Breast epithelium (tissue), 4 donors: ENCODE measurements around the gene SLC39A8. TPM values are rescaled to one million over a fixed set of nuclear protein-coding genes. Genes with fewer than 3 reads are reported as not detected.
"Not testable (repeated sequence)": the region's sequence is repeated elsewhere in the genome, so short reads cannot be mapped to it uniquely, and the experiment has no call there.

Experiments used
- DNase-seq, 2 donors: peaks; one replicate each; pipeline ENCODE4 v3.0.0-alpha.2; 2019; ENCODE audit warnings: low spot score in 2 of 2
- H3K27ac ChIP-seq, 2 donors: fragments of 200-600 bp; sonication (generic) in 1 of 2; one replicate each; pipeline ENCODE4 v1.5.1; 2016 to 2019; ENCODE audit warnings: mild to moderate bottlenecking in 1 of 2
- H3K27me3 ChIP-seq, 2 donors: fragments of 200-600 bp; sonication (generic) in 1 of 2; one replicate each; pipeline versions ENCODE4 v1.5.1 to v1.6.0; 2017 to 2019; ENCODE audit warnings: control low read depth in 1 of 2, mild to moderate bottlenecking in 1 of 2
- H3K36me3 ChIP-seq: fragments of 200-600 bp; one replicate; pipeline ENCODE4 v1.5.1; 2019
- H3K4me1 ChIP-seq, 2 donors: fragments of 200-600 bp; sonication (generic); one replicate each; pipeline ENCODE4 v1.5.1; 2016 to 2019; ENCODE audit warnings: control low read depth in 1 of 2
- H3K4me3 ChIP-seq, 3 donors: fragments of 200-600 bp; sonication (generic); 1 replicate in 2 of 3; 2 replicates in 1 of 3; pipeline ENCODE4 v1.5.1; 2016 to 2019; ENCODE audit warnings: mild to moderate bottlenecking in 3 of 3, moderate library complexity in 2 of 3
- H3K9me3 ChIP-seq, 2 donors: fragments of 200-600 bp; sonication (generic) in 1 of 2; one replicate each; pipeline ENCODE4 v1.5.1; 2016 to 2019; ENCODE audit warnings: control low read depth in 1 of 2
- CTCF ChIP-seq, 3 donors: fragments of 450-650 bp; IDR thresholded peaks; one replicate each; pipeline ENCODE4 v1.5.1; 2016 to 2017; ENCODE audit warnings: antibody characterized with exemption in 3 of 3, mild to moderate bottlenecking in 3 of 3, moderate library complexity in 3 of 3
- POLR2A ChIP-seq: fragments of 450-650 bp; IDR thresholded peaks from one replicate; pipeline ENCODE4 v1.6.1; 2016; ENCODE audit warnings: antibody characterized with exemption, mild to moderate bottlenecking, moderate library complexity
- POLR2AphosphoS5 ChIP-seq, 3 donors: sonication (generic); formaldehyde crosslinking; IDR thresholded peaks; one replicate each; pipeline ENCODE4 v1.6.1; 2017; ENCODE audit warnings: antibody characterized with exemption in 3 of 3
- intact Hi-C: fragments of 100-400 bp; cut with DNase I; formaldehyde crosslinking; loops from one replicate; pipeline ENCODE4 v1.15.1; 2023; ENCODE audit warnings: low total_unique reads
- total RNA-seq, 3 donors: library from RNA; depleted of rRNA; stranded (reverse); fragments of >200 nt; gene quantifications; one replicate each; pipeline ENCODE4 v1.1.0, GENCODE V29; 2016

The SLC39A8 gene
- total RNA-seq, 3 donors from 2014 or later = 10.6 to 66.3 (median 31.8) TPM

DNA sequence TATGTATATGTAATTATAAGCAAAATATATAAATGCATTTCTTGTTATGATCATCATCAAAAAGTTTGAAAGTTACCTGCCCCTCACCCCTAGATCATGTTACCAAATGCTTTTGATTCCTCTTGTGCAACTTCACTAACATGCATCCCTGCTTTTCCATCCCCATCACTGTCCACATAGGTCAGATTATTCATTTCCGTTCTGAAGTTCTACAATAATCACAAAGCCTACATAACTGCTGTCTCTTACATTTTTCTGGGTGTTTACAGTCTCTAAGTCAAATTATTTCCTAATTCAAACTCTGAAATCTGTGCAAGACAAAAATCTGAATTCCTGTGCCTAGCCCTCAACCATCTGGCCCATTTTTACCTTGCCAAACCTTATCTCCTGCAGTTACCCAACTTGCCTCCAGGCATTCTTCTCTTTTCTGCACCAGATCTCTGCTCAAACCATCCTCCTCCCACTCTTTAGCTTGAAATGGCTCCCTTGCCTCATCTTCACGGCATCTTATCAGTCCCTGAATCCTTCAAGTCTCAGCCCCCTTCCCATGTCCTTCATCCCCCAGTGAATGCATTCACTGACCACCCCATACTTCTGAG is 42.4 kb upstream of the SLC39A8 start:
- H3K27ac ChIP-seq = no peak overlapping the region
- no peaks in the 10 kb centered on the region for H3K36me3 ChIP-seq
- H3K27me3 ChIP-seq = no peaks in the 10 kb centered on the region
- H3K4me1 ChIP-seq = no peaks in the 10 kb centered on the region
- H3K4me3 ChIP-seq = no peak overlapping the region
- intact Hi-C loops = no loop called here
- no peak for TF ChIP-seq POLR2AphosphoS5 (IDR thresholded peaks at IDR 0.05)
- no peak for TF ChIP-seq POLR2A
- no peak for TF ChIP-seq CTCF (IDR thresholded peaks at IDR 0.05)
- DNase-seq = no peak
- H3K9me3 ChIP-seq = no peaks in the 10 kb centered on the region

GRCh38 chr4:102386966-102387365 is 41.7 kb upstream of the SLC39A8 start:
- Histone ChIP-seq H3K9me3 (no peaks in the 10 kb centered on the region), H3K36me3 (no peaks in the 10 kb centered on the region), H3K27ac (no peak overlapping the region), H3K4me3 (no peak overlapping the region), H3K27me3 (no peaks in the 10 kb centered on the region), H3K4me1 (no peaks in the 10 kb centered on the region)
- DNase-seq = no peak
- TF ChIP-seq CTCF (IDR thresholded peaks at IDR 0.05) (no peak), POLR2A (no peak), POLR2AphosphoS5 (IDR thresholded peaks at IDR 0.05) (no peak)
- intact Hi-C loops = no loop called here

DNA sequence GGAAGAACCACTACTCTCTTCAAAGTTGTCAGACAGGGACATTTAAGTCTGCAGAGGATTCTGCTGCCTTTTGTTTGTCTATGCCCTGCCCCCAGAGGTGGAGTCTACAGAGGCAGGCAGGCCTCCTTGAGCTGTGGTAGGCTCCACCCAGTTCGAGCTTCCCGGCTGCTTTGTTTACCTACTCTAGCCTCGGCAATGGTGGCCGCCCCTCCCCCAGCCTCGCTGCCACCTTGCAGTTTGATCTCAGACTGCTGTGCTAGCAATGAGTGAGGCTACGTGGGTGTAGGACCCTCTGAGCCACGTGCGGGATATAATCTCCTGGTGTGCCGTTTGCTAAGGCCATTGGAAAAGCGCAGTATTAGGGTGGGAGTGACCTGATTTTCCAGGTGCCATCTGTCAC is 35.0 kb upstream of the SLC39A8 start:
- intact Hi-C loops = loop anchor here (5.0 kb wide), 1 partner anchor 413 kb away; no protein-coding TSS in a partner anchor
- H3K4me3 ChIP-seq, H3K36me3 ChIP-seq, H3K9me3 ChIP-seq, H3K27ac ChIP-seq, DNase-seq, H3K27me3 ChIP-seq, H3K4me1 ChIP-seq: not testable (repeated sequence)

DNA sequence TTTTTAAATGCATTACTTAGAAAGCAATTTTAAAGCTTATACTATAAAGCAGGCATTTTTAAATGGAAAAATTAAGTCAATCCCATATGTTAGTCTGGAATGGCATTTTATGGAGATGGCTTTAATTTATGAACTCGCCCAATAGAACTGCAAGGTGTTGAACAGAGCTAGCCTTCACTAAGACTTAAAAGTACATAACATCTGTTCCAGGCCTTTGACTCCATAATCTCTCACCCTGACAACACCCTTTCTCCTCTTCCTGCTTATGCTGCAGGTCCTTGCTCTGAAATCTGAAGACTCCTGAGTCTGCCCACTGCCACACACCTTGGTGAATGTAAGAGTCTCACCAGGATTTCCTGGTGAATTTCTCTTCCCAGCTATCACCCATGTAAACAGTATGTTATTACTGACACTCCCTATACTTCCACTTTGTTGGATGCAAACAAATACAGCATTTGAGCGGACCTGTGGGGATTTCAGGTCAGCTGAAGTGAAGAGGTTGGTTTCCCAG is 17.7 kb upstream of the SLC39A8 start:
- intact Hi-C loops = no loop called here

GRCh38 chr4:102358128-102358527 is 12.8 kb upstream of the SLC39A8 start:
- Histone ChIP-seq H3K4me1 (no peaks in the 10 kb centered on the region), H3K9me3 (no peaks in the 10 kb centered on the region), H3K36me3 (no peaks in the 10 kb centered on the region), H3K27ac (no peak overlapping the region), H3K4me3 (no peak overlapping the region), H3K27me3 (no peaks in the 10 kb centered on the region)
- intact Hi-C loops = no loop called here
- TF ChIP-seq POLR2AphosphoS5 (IDR thresholded peaks at IDR 0.05) (no peak), POLR2A (no peak), CTCF (IDR thresholded peaks at IDR 0.05) (no peak)
- no peak for DNase-seq

More for the DNA sequence above, 17.7 kb upstream of the SLC39A8 start:
- TF ChIP-seq CTCF (IDR thresholded peaks at IDR 0.05) = no peak
- no peak for TF ChIP-seq POLR2AphosphoS5 (IDR thresholded peaks at IDR 0.05)
- no peak for TF ChIP-seq POLR2A
- H3K9me3 ChIP-seq = no peaks in the 10 kb centered on the region
- no peaks in the 10 kb centered on the region for H3K36me3 ChIP-seq
- H3K27me3 ChIP-seq = no peaks in the 10 kb centered on the region
- H3K4me1 ChIP-seq = no peaks in the 10 kb centered on the region
- no peak for DNase-seq
- H3K4me3 ChIP-seq = no peak overlapping the region
- H3K27ac ChIP-seq = no peak overlapping the region

GRCh38 chr4:102357637-102358036 is 12.4 kb upstream of the SLC39A8 start:
- intact Hi-C loops, DNase-seq, H3K4me1 ChIP-seq, H3K27me3 ChIP-seq, H3K9me3 ChIP-seq, H3K4me3 ChIP-seq, H3K27ac ChIP-seq, H3K36me3 ChIP-seq: not testable (repeated sequence)
